SU-DHL-6 (cell line): ENCODE results near the gene SORCS2.

Source experiments
- H2AFZ ChIP-seq: fragments of 200-600 bp; sonication (generic); 2 replicates; pipeline ENCODE4 v1.6.1; 2014; ENCODE audit warnings: low read depth, mild to moderate bottlenecking, moderate library complexity, mixed read lengths, antibody characterized with exemption, low read length; ENCODE audit not compliant: severe bottlenecking
- H3F3A ChIP-seq: fragments of 200-600 bp; shearing (Covaris generic); 2 replicates; pipeline ENCODE4 v1.6.0; 2016; ENCODE audit warnings: antibody characterized with exemption, mild to moderate bottlenecking; ENCODE audit not compliant: insufficient read depth
- H3K27ac ChIP-seq: fragments of 200-600 bp; sonication (generic); 2 replicates; pipeline ENCODE4 v1.5.1; 2016; ENCODE audit warnings: low read depth, mild to moderate bottlenecking, low read length, moderate library complexity, mixed read lengths
- H3K27me3 ChIP-seq: fragments of 200-600 bp; sonication (generic), shearing (Covaris generic); 2 replicates; pipeline ENCODE4 v1.6.0; 2014; ENCODE audit warnings: mild to moderate bottlenecking, low read length
- H3K36me3 ChIP-seq: fragments of 200-600 bp; sonication (generic); 2 replicates; pipeline ENCODE4 v1.6.1; 2014; ENCODE audit warnings: mild to moderate bottlenecking, low read length, mixed read lengths
- H3K4me2 ChIP-seq: fragments of 300-600, 200-600 bp; shearing (Covaris generic), sonication (generic); 2 replicates; pipeline ENCODE4 v1.6.0; 2014; ENCODE audit warnings: low read length, low read depth, mild to moderate bottlenecking; ENCODE audit not compliant: poor library complexity, severe bottlenecking
- H3K4me3 ChIP-seq: fragments of 200-600 bp; sonication (generic); 2 replicates; pipeline ENCODE4 v1.5.1; 2014; ENCODE audit warnings: antibody characterized with exemption, low read length, mild to moderate bottlenecking, mixed read lengths; ENCODE audit not compliant: insufficient read depth, poor library complexity, severe bottlenecking
- H3K79me2 ChIP-seq: fragments of 200-600 bp; sonication (generic); 2 replicates; pipeline ENCODE4 v1.6.1; 2014; ENCODE audit warnings: mild to moderate bottlenecking, low read length, moderate library complexity; ENCODE audit not compliant: insufficient read depth
- H3K9ac ChIP-seq: fragments of 200-600 bp; sonication (generic); 2 replicates; pipeline ENCODE4 v1.7.0; 2014; ENCODE audit warnings: mild to moderate bottlenecking, low read length
- H3K9me2 ChIP-seq: fragments of 200-600 bp; sonication (generic); replicated peaks from 2 replicates; pipeline ENCODE4 v1.6.1; 2014; ENCODE audit warnings: low read length; ENCODE audit not compliant: insufficient read depth
- H3K9me3 ChIP-seq: fragments of 200-600 bp; sonication (generic); 2 replicates; pipeline ENCODE4 v1.6.1; 2014; ENCODE audit warnings: low read length, mixed read lengths; ENCODE audit not compliant: insufficient read depth
- H4K20me1 ChIP-seq: fragments of 200-600 bp; sonication (generic); 2 replicates; pipeline ENCODE4 v1.6.1; 2014; ENCODE audit warnings: low read depth, mild to moderate bottlenecking, antibody characterized with exemption, low read length, moderate library complexity, mixed read lengths
- EZH2phosphoT487 ChIP-seq: fragments of 200-600 bp; sonication (generic), shearing (Covaris generic); conservative IDR thresholded peaks from 2 replicates; pipeline ENCODE4 v1.6.1; 2018; ENCODE audit warnings: mild to moderate bottlenecking, antibody characterized with exemption, low read length, moderate library complexity, mixed read lengths
- TF ChIP-seq, protein P1 (sequence below): fragments of 200-600 bp; sonication (generic); IDR thresholded peaks from one replicate; pipeline ENCODE4 v1.5.1; 2017; ENCODE audit warnings: antibody characterized with exemption, mild to moderate bottlenecking, low read length, moderate library complexity; ENCODE audit not compliant: insufficient read depth, poor library complexity, severe bottlenecking

Gene SORCS2

DNA sequence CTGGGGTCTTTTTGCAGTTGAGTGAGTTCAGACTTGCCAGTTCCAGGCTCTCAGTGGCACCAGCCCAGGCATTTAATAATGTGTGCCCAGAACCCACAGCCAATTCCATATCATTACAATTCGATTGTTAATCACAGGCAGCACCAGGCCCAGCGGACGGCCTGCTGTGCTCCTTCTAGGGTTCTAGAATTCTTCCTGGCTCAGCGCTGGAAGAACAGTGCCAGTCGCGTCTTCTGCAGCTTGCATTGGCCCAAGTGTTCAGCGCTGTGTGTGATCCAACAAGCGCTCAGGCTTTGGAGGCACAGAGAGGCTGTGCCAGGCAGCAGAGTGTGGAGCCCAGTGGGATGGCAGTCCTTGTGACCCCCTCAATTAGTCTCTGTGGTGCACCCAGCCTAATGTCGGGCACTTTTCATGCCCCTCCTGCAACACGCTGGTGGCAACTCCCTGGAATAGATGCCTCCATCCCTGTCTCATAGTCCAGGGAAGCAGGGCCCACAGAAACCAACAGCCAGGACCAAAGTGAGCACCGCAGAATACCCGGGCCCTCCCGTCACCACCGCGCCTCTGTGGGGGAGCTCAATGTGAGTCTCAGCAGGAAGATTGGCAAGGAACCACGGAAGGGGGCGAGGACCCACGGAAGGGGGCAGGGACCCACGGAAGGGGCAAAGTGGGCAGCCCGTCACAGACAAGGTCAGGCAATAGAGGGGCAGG lies 554.2 kb downstream of the SORCS2 start:
- H3F3A ChIP-seq: no peaks in the 10 kb centered on the region
- no peaks in the 10 kb centered on the region for H3K79me2 ChIP-seq
- no peak for TF ChIP-seq EZH2phosphoT487
- TF ChIP-seq, protein P1, sequence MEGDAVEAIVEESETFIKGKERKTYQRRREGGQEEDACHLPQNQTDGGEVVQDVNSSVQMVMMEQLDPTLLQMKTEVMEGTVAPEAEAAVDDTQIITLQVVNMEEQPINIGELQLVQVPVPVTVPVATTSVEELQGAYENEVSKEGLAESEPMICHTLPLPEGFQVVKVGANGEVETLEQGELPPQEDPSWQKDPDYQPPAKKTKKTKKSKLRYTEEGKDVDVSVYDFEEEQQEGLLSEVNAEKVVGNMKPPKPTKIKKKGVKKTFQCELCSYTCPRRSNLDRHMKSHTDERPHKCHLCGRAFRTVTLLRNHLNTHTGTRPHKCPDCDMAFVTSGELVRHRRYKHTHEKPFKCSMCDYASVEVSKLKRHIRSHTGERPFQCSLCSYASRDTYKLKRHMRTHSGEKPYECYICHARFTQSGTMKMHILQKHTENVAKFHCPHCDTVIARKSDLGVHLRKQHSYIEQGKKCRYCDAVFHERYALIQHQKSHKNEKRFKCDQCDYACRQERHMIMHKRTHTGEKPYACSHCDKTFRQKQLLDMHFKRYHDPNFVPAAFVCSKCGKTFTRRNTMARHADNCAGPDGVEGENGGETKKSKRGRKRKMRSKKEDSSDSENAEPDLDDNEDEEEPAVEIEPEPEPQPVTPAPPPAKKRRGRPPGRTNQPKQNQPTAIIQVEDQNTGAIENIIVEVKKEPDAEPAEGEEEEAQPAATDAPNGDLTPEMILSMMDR: no peak
- H3K4me2 ChIP-seq: no peak overlapping the region
- H3K27me3 ChIP-seq: no peaks in the 10 kb centered on the region
- no peak overlapping the region for H3K4me3 ChIP-seq
- H3K9ac ChIP-seq: no peak overlapping the region
- H3K9me2 ChIP-seq: no peaks in the 10 kb centered on the region
- H2AFZ ChIP-seq: no peak overlapping the region
- no peak overlapping the region for H3K27ac ChIP-seq
- H3K36me3 ChIP-seq: no peaks in the 10 kb centered on the region
- no peaks in the 10 kb centered on the region for H3K9me3 ChIP-seq
- no peaks in the 10 kb centered on the region for H4K20me1 ChIP-seq

DNA sequence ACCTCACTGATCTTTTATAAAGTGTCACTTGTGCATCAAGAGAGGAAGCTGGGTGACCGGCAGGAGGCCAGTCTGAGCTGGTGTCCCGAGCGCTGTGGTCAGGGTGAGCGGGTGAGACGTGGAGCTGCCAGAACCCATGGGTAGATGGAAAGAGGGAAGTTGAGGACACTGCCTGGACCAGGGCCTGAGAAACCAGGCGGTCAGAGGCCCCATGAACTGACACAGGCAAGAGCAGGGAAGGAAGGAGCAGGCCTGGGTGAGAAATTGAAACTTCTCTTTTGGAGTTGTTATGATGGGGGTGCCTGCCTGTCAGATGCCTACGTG lies 554.7 kb downstream of the SORCS2 start:
- Histone ChIP-seq H4K20me1 (no peaks in the 10 kb centered on the region), H2AFZ (no peak overlapping the region), H3K79me2 (no peaks in the 10 kb centered on the region), H3K9me2 (no peaks in the 10 kb centered on the region), H3K9me3 (no peaks in the 10 kb centered on the region), H3K4me3 (no peak overlapping the region), H3K4me2 (no peak overlapping the region), H3K27me3 (no peaks in the 10 kb centered on the region), H3K9ac (no peak overlapping the region), H3K27ac (no peak overlapping the region), H3K36me3 (no peaks in the 10 kb centered on the region), H3F3A (no peaks in the 10 kb centered on the region)
- TF ChIP-seq EZH2phosphoT487: no peak
- TF ChIP-seq, protein P1: no peak

DNA sequence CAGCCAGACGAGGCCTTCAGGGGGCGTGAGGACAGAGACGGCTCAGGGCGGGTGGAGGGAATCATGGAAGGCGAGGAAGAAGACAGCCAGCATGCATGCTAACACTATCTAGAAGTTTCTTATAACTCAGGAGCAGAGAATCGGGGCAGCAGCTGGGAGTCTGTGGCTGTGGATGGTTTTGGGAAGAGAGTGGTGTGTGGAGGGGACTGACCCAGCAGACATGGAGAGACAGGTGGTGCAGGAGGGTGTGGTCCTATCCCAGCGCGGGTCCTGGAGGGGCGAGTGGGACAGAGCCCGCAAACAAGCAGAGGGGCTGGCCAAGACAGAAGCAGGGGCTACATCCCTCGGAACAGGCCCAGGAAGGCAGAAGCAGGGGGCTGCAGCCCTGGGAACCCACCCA lies 555.2 kb downstream of the SORCS2 start:
- Histone ChIP-seq H3K9ac (no peak overlapping the region), H3K79me2 (no peaks in the 10 kb centered on the region), H3K4me2 (no peak overlapping the region), H3K9me3 (no peaks in the 10 kb centered on the region), H3K27ac (no peak overlapping the region), H2AFZ (no peak overlapping the region), H4K20me1 (no peaks in the 10 kb centered on the region), H3F3A (no peaks in the 10 kb centered on the region), H3K9me2 (no peaks in the 10 kb centered on the region), H3K27me3 (no peaks in the 10 kb centered on the region), H3K36me3 (no peaks in the 10 kb centered on the region), H3K4me3 (no peak overlapping the region)
- TF ChIP-seq, protein P1: no peak
- TF ChIP-seq EZH2phosphoT487: no peak

DNA sequence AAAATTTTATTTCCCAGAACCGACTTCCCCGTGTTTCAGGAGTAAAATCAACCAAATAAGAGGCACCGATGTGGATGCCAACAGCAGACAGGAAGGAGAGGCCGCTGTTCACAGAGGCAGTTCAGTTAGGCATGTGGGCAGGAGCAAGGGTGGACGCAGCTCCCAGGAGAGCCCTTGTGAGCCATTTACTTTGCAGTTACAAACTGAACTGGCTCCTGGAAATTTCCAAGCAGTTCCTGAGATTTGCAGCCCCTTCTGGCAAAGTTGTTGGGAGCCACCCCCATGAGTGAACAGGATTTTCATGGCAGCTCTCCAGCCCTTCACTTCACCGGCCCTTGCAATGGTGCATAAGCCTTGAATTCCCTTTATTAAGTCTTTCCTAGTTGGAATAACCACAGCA lies 558.2 kb downstream of the SORCS2 start:
- H2AFZ ChIP-seq: no peak overlapping the region
- no peak overlapping the region for H3K27ac ChIP-seq
- H3K79me2 ChIP-seq: no peaks in the 10 kb centered on the region
- H4K20me1 ChIP-seq: no peaks in the 10 kb centered on the region
- no peak overlapping the region for H3K4me2 ChIP-seq
- no peak overlapping the region for H3K4me3 ChIP-seq
- no peaks in the 10 kb centered on the region for H3K27me3 ChIP-seq
- no peaks in the 10 kb centered on the region for H3F3A ChIP-seq
- no peaks in the 10 kb centered on the region for H3K9me2 ChIP-seq
- H3K36me3 ChIP-seq: no peaks in the 10 kb centered on the region
- H3K9ac ChIP-seq: no peak overlapping the region
- TF ChIP-seq, protein P1: no peak
- TF ChIP-seq EZH2phosphoT487: no peak
- H3K9me3 ChIP-seq: no peaks in the 10 kb centered on the region
